GM12878 (cell line): Measurements from ENCODE around the gene LAD1. TPM values are rescaled to one million over a fixed set of nuclear protein-coding genes. Genes with fewer than 3 reads are reported as not detected.

Experiments
- BHLHE40 ChIP-seq, 2 experiments: fragments of 450-650 bp in 1 of 2; IDR thresholded peaks; 2 replicates each; pipeline ENCODE4 v1.6.1; 2011 to 2017; ENCODE audit warnings: low read depth in 2 of 2, borderline replicate concordance in 1 of 2, improper control_type of control experiment in 1 of 2, low read length in 1 of 2, mild to moderate bottlenecking in 1 of 2
- CBX5 ChIP-seq: sonication (generic); IDR thresholded peaks from 2 replicates; pipeline ENCODE4 v1.6.1; 2016; ENCODE audit warnings: low read depth, moderate library complexity, mild to moderate bottlenecking, inconsistent platforms
- CHD4 ChIP-seq: fragments of 200-600 bp; sonication (generic); IDR thresholded peaks from 2 replicates; pipeline ENCODE4 v1.6.1; 2016; ENCODE audit warnings: mild to moderate bottlenecking
- EED ChIP-seq: sonication (generic); IDR thresholded peaks from 2 replicates; pipeline ENCODE4 v1.6.1; 2016; ENCODE audit warnings: antibody characterized with exemption, low read depth
- EP300 ChIP-seq, 2 experiments: fragments of 150-350 bp in 1 of 2; IDR thresholded peaks; 2 replicates each; pipeline ENCODE4 v1.6.1; 2011 to 2012; ENCODE audit warnings: low read depth in 2 of 2, low read length in 2 of 2, borderline replicate concordance in 1 of 2, improper control_type of control experiment in 1 of 2, inconsistent platforms in 1 of 2; ENCODE audit not compliant: control insufficient read depth in 1 of 2
- ESRRA ChIP-seq: IDR thresholded peaks from 2 replicates; pipeline ENCODE4 v1.6.1; 2012; ENCODE audit warnings: mild to moderate bottlenecking, low read length, improper control_type of control experiment
- ETV6 ChIP-seq, 2 experiments: fragments of 450-650 bp in 1 of 2; IDR thresholded peaks in 1 of 2; conservative IDR thresholded peaks in 1 of 2; 2 replicates each; pipeline ENCODE4 v1.6.1; 2014; ENCODE audit warnings: antibody characterized with exemption in 1 of 2, borderline replicate concordance in 1 of 2, low read depth in 1 of 2, mild to moderate bottlenecking in 1 of 2, moderate library complexity in 1 of 2
- FOXM1 ChIP-seq: IDR thresholded peaks from 2 replicates; pipeline ENCODE4 v1.6.1; 2012; ENCODE audit warnings: low read depth, mild to moderate bottlenecking, inconsistent platforms, low read length, moderate library complexity
- IKZF1 ChIP-seq: fragments of 450-650 bp; conservative IDR thresholded peaks from 2 replicates; pipeline ENCODE4 v1.6.1; 2017; ENCODE audit warnings: antibody characterized with exemption, mild to moderate bottlenecking
- IKZF2 ChIP-seq, 2 experiments: fragments of 450-650 bp; IDR thresholded peaks; 2 replicates each; pipeline ENCODE4 v1.6.1; 2017; ENCODE audit warnings: mild to moderate bottlenecking in 2 of 2, moderate library complexity in 2 of 2
- KDM1A ChIP-seq: fragments of 200-600 bp; sonication (generic); IDR thresholded peaks from 2 replicates; pipeline ENCODE4 v1.6.1; 2016; ENCODE audit warnings: borderline replicate concordance
- NBN ChIP-seq: fragments of 450-650 bp; IDR thresholded peaks from 2 replicates; pipeline ENCODE4 v1.6.1; 2016
- NFIC ChIP-seq: IDR thresholded peaks from 2 replicates; pipeline ENCODE4 v1.6.1; 2012; ENCODE audit warnings: low read depth, mild to moderate bottlenecking, inconsistent platforms, low read length, moderate library complexity
- PAX5 ChIP-seq: IDR thresholded peaks from 2 replicates; pipeline ENCODE4 v1.6.1; 2011; ENCODE audit warnings: low read depth, low read length, borderline replicate concordance
- PAX8 ChIP-seq: fragments of 450-650 bp; IDR thresholded peaks from 2 replicates; pipeline ENCODE4 v1.6.1; 2017; ENCODE audit warnings: mild to moderate bottlenecking, moderate library complexity
- RUNX3 ChIP-seq: IDR thresholded peaks from 2 replicates; pipeline ENCODE4 v1.6.1; 2012; ENCODE audit warnings: low read length, inconsistent platforms
- SMAD1 ChIP-seq: fragments of 450-650 bp; IDR thresholded peaks from 2 replicates; pipeline ENCODE4 v1.6.1; 2018; ENCODE audit warnings: mild to moderate bottlenecking, low read depth; ENCODE audit not compliant: partially characterized antibody
- SMAD5 ChIP-seq: IDR thresholded peaks from 2 replicates; pipeline ENCODE4 v1.6.1; 2016; ENCODE audit warnings: antibody characterized with exemption, low read depth
- SMC3 ChIP-seq: IDR thresholded peaks from 2 replicates; pipeline ENCODE4 v1.6.1; 2011; ENCODE audit warnings: low read length, improper control_type of control experiment, borderline replicate concordance
- SP1 ChIP-seq: IDR thresholded peaks from one replicate; pipeline ENCODE4 v1.6.1; 2011; ENCODE audit warnings: low read depth, low read length
- SPI1 ChIP-seq: IDR thresholded peaks from 2 replicates; pipeline ENCODE4 v1.6.1; 2011; ENCODE audit warnings: low read depth, mild to moderate bottlenecking, low read length, moderate library complexity, borderline replicate concordance; ENCODE audit not compliant: insufficient read depth
- USF1 ChIP-seq: IDR thresholded peaks from 2 replicates; pipeline ENCODE4 v1.6.1; 2011; ENCODE audit warnings: borderline replicate concordance, low read depth, mild to moderate bottlenecking, moderate library complexity, mixed read lengths, low read length; ENCODE audit not compliant: insufficient read depth; ENCODE audit errors: extremely low read length
- ZNF24 ChIP-seq: fragments of 450-650 bp; IDR thresholded peaks from 2 replicates; pipeline ENCODE4 v1.6.1; 2017; ENCODE audit warnings: antibody characterized with exemption, mild to moderate bottlenecking
- ZNF384 ChIP-seq: IDR thresholded peaks from 2 replicates; pipeline ENCODE4 v1.6.1; 2012; ENCODE audit warnings: low read depth, mild to moderate bottlenecking, low read length, improper control_type of control experiment, borderline replicate concordance
- ZNF622 ChIP-seq: fragments of 450-650 bp; IDR thresholded peaks from 2 replicates; pipeline ENCODE4 v1.6.1; 2017; ENCODE audit warnings: mild to moderate bottlenecking, inconsistent platforms
- polyA plus RNA-seq, 11 experiments: library from polyadenylated mRNA; depleted of rRNA in 4 of 11; unstranded in 6 of 11; stranded (reverse) in 5 of 11; fragments of >200 nt; fragmentation: Nextera tagmentation in 4 of 11; fragmentation: Illumina TruSeq in 1 of 11; extraction: Ambion mirVana in 4 of 11; extraction: Trizol in 1 of 11; gene quantifications; 1 replicate in 1 of 11; 2 replicates in 10 of 11; pipeline versions ENCODE4 v1.2.1 to v1.2.3, GENCODE V29; 2011 to 2016; ENCODE audit warnings: inconsistent platforms in 2 of 11, missing spikeins in 2 of 11, low read depth in 1 of 11
- total RNA-seq, 4 experiments: library from RNA; depleted of rRNA in 3 of 4; stranded (reverse); fragments of >200 nt in 3 of 4; fragmentation: Illumina TruSeq in 1 of 4; extraction: Trizol in 1 of 4; gene quantifications; 2 replicates each; pipeline versions ENCODE4 v1.2.1 to v1.2.3, GENCODE V29; 2013 to 2021
- TF ChIP-seq, protein P1 (sequence below): fragments of 450-650 bp; IDR thresholded peaks from 2 replicates; pipeline ENCODE4 v1.6.1; 2017; ENCODE audit warnings: mild to moderate bottlenecking, moderate library complexity

LAD1 gene
- total and polyA plus RNA-seq, 10 of the 15 experiments (the other 5 are each of a cell fraction or from before 2014, with no cell fraction given), result 0.05 to 0.48 (median 0.32) TPM; not detected in 3

DNA sequence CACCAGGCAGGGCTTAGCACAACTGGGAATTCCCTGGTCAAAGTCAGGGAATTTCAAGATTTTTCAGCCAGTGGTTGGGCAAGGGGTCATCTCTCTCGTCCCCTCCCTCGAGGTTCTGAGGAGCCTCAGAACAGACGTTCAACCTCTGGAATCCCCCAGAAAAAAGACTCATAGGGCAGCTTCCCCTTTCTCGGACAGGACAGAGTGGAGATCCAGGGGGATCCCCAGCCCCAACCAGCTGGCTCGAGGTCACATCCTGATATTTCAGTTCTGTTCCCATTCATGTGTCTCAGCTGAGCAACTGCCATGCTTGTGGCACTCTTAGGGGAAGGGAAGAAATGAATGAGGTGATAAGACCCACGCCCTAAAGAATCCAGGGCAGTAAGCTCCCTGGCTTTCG is 4.9 kb upstream of the LAD1 start (continued):
- peak; percentile 57; the same call in 1 of the 2 replicates for TF ChIP-seq SPI1
- peak in 1 of 2 experiments; percentile 8; a peak in 1 of 4 replicates for TF ChIP-seq BHLHE40 (IDR thresholded peaks at IDR 0.05; ENCODE audit: borderline replicate concordance in 1 of 2, low read depth in 2 of 2, low read length in 1 of 2)
- no peak for TF ChIP-seq ZNF622
- no peak for TF ChIP-seq SMAD1
- no peak for TF ChIP-seq SMAD5
- TF ChIP-seq USF1, result no peak
- no peak for TF ChIP-seq ESRRA
- TF ChIP-seq CHD4, result no peak
- peak; percentile 75 for TF ChIP-seq EED
- TF ChIP-seq IKZF1, result peak; percentile 91
- TF ChIP-seq CBX5, result no peak
- TF ChIP-seq KDM1A, result no peak
- no peak for TF ChIP-seq ZNF384
- peak; percentile 35 to 38; a peak in 2 of 4 replicates for TF ChIP-seq EP300 (IDR thresholded peaks at IDR 0.05; ENCODE audit: borderline replicate concordance in 1 of 2, control insufficient read depth in 1 of 2, low read depth in 2 of 2, low read length in 2 of 2)
- TF ChIP-seq SMC3, result no peak
- TF ChIP-seq, protein P1, sequence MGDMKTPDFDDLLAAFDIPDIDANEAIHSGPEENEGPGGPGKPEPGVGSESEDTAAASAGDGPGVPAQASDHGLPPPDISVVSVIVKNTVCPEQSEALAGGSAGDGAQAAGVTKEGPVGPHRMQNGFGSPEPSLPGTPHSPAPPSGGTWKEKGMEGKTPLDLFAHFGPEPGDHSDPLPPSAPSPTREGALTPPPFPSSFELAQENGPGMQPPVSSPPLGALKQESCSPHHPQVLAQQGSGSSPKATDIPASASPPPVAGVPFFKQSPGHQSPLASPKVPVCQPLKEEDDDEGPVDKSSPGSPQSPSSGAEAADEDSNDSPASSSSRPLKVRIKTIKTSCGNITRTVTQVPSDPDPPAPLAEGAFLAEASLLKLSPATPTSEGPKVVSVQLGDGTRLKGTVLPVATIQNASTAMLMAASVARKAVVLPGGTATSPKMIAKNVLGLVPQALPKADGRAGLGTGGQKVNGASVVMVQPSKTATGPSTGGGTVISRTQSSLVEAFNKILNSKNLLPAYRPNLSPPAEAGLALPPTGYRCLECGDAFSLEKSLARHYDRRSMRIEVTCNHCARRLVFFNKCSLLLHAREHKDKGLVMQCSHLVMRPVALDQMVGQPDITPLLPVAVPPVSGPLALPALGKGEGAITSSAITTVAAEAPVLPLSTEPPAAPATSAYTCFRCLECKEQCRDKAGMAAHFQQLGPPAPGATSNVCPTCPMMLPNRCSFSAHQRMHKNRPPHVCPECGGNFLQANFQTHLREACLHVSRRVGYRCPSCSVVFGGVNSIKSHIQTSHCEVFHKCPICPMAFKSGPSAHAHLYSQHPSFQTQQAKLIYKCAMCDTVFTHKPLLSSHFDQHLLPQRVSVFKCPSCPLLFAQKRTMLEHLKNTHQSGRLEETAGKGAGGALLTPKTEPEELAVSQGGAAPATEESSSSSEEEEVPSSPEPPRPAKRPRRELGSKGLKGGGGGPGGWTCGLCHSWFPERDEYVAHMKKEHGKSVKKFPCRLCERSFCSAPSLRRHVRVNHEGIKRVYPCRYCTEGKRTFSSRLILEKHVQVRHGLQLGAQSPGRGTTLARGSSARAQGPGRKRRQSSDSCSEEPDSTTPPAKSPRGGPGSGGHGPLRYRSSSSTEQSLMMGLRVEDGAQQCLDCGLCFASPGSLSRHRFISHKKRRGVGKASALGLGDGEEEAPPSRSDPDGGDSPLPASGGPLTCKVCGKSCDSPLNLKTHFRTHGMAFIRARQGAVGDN, result 0 out of 2 replicates have a peak, but pooled peaks have one; percentile 46
- no peak for TF ChIP-seq ETV6 (conservative IDR thresholded peaks at IDR 0.05 in 1 of 2, IDR thresholded peaks at IDR 0.05 in 1 of 2; ENCODE audit: borderline replicate concordance in 1 of 2, low read depth in 1 of 2)
- no peak for TF ChIP-seq SP1
- TF ChIP-seq PAX8, result no peak
- no peak for TF ChIP-seq PAX5
- TF ChIP-seq FOXM1, result peak; percentile 25; the same call in 1 of the 2 replicates
- TF ChIP-seq NBN, result 0 out of 2 replicates have a peak, but pooled peaks have one; percentile 18
- peak; percentile 15; the same call in 1 of the 2 replicates for TF ChIP-seq NFIC
- TF ChIP-seq ZNF24, result peak; percentile 91
- TF ChIP-seq RUNX3, result no peak; the same call in 1 of the 2 replicates
- TF ChIP-seq IKZF2 (IDR thresholded peaks at IDR 0.05), result peak; percentile 81 to 85
- TF ChIP-seq, all 136 proteins: peak for 18
